Measurements from ENCODE around the gene SSTR3.

DNA sequence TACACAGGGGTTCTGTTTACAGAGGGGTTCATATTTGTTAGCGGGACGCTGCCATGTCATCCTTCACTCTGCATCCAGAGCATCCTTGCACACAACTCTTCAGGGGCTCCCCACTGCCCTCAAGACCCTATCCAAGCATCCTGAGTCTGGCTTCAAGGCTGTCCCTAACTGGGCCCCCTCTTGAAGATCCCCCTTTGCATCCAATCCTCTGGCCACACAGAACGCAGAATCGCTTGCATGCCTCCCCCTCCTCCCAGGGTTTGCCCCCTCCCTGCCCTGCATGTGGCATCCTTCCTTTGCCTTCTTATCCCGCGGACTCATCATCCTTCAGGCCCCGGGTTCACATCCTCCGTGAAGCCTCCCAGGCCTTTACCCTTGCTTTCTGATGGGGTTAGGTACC lies 42.9 kb downstream of the SSTR3 start:
- no peak for TF ChIP-seq POLR2A (IDR thresholded peaks at IDR 0.05)
- TF ChIP-seq CTCF (IDR thresholded peaks at IDR 0.05): no peak
- no peak for TF ChIP-seq POLR2AphosphoS5 (IDR thresholded peaks at IDR 0.05; ENCODE audit: insufficient read depth in 1 of 2, low read depth in 1 of 2)
